Peyer's patch (tissue), 4 donors: ENCODE measurements around the gene ARFGAP3.
"Not testable (repeated sequence)": the region's sequence is repeated elsewhere in the genome, so short reads cannot be mapped to it uniquely, and the experiment has no call there.

Experiments used
- CTCF ChIP-seq, 6 experiments: fragments of 450-650 bp in 4 of 6; fragments of 200-600 bp in 2 of 6; sonication (generic) in 1 of 6; IDR thresholded peaks; one replicate each; pipeline ENCODE4 v1.5.1; 2017 to 2019; ENCODE audit warnings: antibody characterized with exemption in 6 of 6, mild to moderate bottlenecking in 3 of 6, moderate library complexity in 1 of 6
- POLR2A ChIP-seq, 2 donors: fragments of 450-650 bp; IDR thresholded peaks; one replicate each; pipeline ENCODE4 v1.5.1; 2017; ENCODE audit warnings: antibody characterized with exemption in 2 of 2, mild to moderate bottlenecking in 2 of 2, moderate library complexity in 2 of 2

GRCh38 chr22:42755121-42755520 lies 102.0 kb downstream of the ARFGAP3 start:
- TF ChIP-seq CTCF, POLR2A (IDR thresholded peaks at IDR 0.05): not testable (repeated sequence)
